ENCODE measurements around the gene GPR157.
A peak's percentile ranks its signal among the peaks of the same experiment; 100 is the strongest.

The GPR157 gene

DNA sequence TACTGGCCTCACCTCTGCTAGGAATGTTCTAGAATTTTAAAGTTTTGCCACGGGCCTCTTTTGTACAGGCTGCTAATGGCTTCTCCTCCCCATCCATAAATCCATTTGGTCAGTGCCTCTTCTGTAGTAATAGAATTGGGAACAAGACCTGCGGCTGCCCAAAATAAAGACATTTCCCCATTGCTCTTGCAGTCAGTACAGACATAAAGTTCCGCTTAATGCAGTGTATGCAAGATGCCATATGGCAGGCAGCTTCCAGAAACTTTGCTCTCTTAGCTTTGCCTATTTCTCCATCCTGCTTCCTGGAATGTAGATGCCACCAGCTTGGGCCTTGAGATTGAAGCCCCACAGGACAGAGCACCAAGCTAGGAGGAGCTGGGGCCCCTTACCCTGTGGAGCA, 55.8 kb downstream of the GPR157 start:
- H3K36me3 ChIP-seq (ENCODE audit: insufficient read depth, low read length), result no peaks in the 10 kb centered on the region
- H3K27ac ChIP-seq (ENCODE audit: low read depth, low read length), result no peak overlapping the region
- peaks cover 18% of the 10 kb centered on the region for H3K4me1 ChIP-seq (ENCODE audit: control insufficient read depth, insufficient read depth, low read length, unreplicated experiment)
- H3K79me2 ChIP-seq (ENCODE audit: control insufficient read depth, insufficient read depth, low read length, unreplicated experiment), result no peaks in the 10 kb centered on the region
- H3K4me3 ChIP-seq (ENCODE audit: low read depth, low read length), result no peak overlapping the region
- H2AFZ ChIP-seq (ENCODE audit: low read length, unreplicated experiment), result no peak overlapping the region
- H3K27me3 ChIP-seq (ENCODE audit: insufficient read depth, low read length), result no peaks in the 10 kb centered on the region

DNA sequence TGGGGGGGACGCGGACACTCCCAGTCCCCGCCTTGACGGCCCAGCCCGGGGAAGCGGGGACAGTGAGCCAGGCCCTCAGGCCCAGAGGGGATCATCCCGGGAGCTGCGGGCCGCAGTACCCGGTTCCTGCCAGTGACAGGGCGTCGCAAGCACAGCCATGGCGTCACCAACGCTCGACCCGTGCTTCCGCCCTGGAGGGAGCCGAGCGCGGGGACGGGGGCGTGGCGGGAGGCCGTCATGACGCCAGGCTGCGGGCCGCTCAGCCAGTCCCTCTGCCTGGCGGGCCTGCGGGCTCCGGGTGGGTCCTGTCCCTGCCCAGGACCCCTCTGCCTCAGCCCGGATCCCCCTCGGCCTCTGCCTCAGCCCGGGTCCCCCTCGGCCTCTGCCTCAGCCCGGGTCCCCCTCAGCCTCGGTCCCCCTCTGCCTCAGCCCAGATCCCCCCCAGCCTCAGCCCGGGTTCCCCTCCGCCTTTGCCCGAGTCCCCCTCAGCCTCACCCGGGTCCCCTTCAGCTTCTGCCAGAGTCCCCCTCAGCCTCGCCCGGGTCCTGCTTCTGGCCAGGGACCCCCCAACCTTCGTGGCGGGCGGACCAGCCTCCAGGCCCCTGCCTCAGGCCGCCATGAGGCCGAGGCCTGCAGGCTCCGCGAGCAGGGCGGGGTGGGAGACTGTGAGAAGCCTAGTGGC, 57.2 kb downstream of the GPR157 start:
- no peak overlapping the region for H2AFZ ChIP-seq (ENCODE audit: low read length, unreplicated experiment)
- H3K79me2 ChIP-seq (ENCODE audit: control insufficient read depth, insufficient read depth, low read length, unreplicated experiment), result no peaks in the 10 kb centered on the region
- no peaks in the 10 kb centered on the region for H3K27me3 ChIP-seq (ENCODE audit: insufficient read depth, low read length)
- H3K4me1 ChIP-seq (ENCODE audit: control insufficient read depth, insufficient read depth, low read length, unreplicated experiment), result peaks cover 18% of the 10 kb centered on the region
- H3K27ac ChIP-seq (ENCODE audit: low read depth, low read length), result no peak overlapping the region
- H3K4me3 ChIP-seq (ENCODE audit: low read depth, low read length), result no peak overlapping the region
- no peaks in the 10 kb centered on the region for H3K36me3 ChIP-seq (ENCODE audit: insufficient read depth, low read length)

DNA sequence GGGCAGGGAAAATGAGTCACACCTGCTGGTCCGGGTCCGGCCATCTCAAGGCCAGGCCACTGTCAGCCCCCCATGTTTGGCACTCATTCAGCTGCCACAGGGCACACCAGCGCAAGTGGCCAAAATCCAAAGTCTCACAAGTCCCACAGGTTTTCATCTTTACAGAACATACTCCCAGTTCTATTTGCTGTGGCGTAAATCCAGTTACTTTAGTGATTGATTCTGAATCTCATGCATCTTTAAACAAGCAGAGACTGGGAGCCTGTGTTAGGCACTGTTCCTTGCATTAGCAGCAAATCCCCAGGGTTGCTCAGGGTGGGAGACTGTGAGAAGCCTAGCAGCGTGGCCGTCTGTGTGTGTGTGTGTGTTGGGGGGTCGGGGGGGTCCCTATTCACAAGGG, 58.4 kb downstream of the GPR157 start:
- H3K4me1 ChIP-seq (ENCODE audit: control insufficient read depth, insufficient read depth, low read length, unreplicated experiment), result peaks cover 25% of the 10 kb centered on the region
- H3K36me3 ChIP-seq (ENCODE audit: insufficient read depth, low read length), result no peaks in the 10 kb centered on the region
- H3K4me3 ChIP-seq (ENCODE audit: low read depth, low read length), result no peak overlapping the region
- H3K79me2 ChIP-seq (ENCODE audit: control insufficient read depth, insufficient read depth, low read length, unreplicated experiment), result no peaks in the 10 kb centered on the region
- no peak overlapping the region for H2AFZ ChIP-seq (ENCODE audit: low read length, unreplicated experiment)
- no peaks in the 10 kb centered on the region for H3K27me3 ChIP-seq (ENCODE audit: insufficient read depth, low read length)
- H3K27ac ChIP-seq (ENCODE audit: low read depth, low read length), result no peak overlapping the region

DNA sequence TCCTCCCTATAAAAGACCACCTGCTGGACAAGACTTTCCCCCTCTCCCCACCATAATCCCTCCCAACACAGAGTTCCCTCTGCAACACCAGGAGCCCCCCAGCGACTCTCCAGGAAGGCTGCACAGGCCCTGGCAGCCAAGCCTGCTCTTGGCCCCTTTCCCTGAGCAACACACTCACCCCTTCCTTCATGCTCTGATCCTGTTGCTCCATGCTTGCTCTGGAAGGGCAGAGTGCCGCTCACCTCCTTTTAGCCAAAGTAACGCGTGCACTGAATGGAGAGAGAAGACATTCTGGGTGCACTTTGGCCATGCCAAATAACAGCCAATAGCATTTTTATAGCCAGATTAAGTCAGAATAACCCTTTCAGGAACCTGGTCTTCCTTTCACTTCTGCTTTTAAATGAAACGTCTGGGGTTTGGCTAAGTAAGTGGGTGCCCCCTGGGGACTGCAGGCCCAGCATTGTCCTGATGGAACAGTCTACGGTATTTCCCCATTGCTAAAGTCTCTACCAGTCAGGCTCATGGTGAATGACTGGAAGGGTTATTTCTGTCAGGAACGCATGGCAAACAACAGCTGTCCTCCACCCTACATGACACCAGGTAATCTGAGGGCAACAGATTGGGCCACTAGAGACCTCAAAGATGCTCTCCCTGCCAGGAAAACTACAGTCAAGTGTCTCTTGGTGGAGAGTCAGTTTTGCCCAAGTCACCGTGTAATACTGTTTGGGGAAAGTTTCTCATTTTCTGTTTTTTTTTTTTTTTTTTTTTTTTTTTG, 59.4 kb downstream of the GPR157 start, which contains the start of gene SLC2A5:
Gene SLC2A5 (minus strand): TSS at position 310 of the 775 bp plus-strand sequence. CDS start 99 bp downstream, at position 211.
- Histone ChIP-seq H3K79me2 (ENCODE audit: control insufficient read depth, insufficient read depth, low read length, unreplicated experiment) (no peaks in the 10 kb centered on the region), H2AFZ (ENCODE audit: low read length, unreplicated experiment) (peak within 1 kb of the TSS; percentile 31), H3K36me3 (ENCODE audit: insufficient read depth, low read length) (no peaks in the 10 kb centered on the region), H3K4me3 (ENCODE audit: low read depth, low read length) (peak within 1 kb of the TSS; percentile 14; the same call in 1 of the 2 replicates), H3K27ac (ENCODE audit: low read depth, low read length) (no peak within 1 kb of the TSS), H3K4me1 (ENCODE audit: control insufficient read depth, insufficient read depth, low read length, unreplicated experiment) (peaks cover 34% of the 10 kb centered on the region), H3K27me3 (ENCODE audit: insufficient read depth, low read length) (no peaks in the 10 kb centered on the region)

DNA sequence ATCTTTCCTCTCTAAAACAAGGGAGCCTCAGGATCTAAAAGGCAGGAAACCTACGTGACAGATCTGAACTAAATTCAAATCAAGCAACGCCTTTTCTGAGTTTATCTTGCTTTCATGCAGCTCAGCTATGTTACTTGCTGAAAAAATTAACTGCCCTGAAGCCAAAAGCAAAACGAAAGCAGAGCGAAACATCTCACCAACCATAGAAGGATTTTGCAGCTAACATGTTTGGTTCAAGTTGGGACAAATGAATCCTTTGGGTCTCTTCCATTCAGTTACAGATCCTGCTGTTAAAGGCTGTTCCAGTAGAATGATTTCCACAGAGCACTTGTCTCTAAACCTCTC, 59.9 kb downstream of the GPR157 start:
- Histone ChIP-seq H3K4me3 (ENCODE audit: low read depth, low read length) (0 out of 2 replicates have a peak overlapping the region, but pooled peaks have one; percentile 1), H3K4me1 (ENCODE audit: control insufficient read depth, insufficient read depth, low read length, unreplicated experiment) (peaks cover 39% of the 10 kb centered on the region), H3K27me3 (ENCODE audit: insufficient read depth, low read length) (no peaks in the 10 kb centered on the region), H3K79me2 (ENCODE audit: control insufficient read depth, insufficient read depth, low read length, unreplicated experiment) (no peaks in the 10 kb centered on the region), H2AFZ (ENCODE audit: low read length, unreplicated experiment) (peak overlapping the region; percentile 31), H3K36me3 (ENCODE audit: insufficient read depth, low read length) (no peaks in the 10 kb centered on the region), H3K27ac (ENCODE audit: low read depth, low read length) (no peak overlapping the region)

DNA sequence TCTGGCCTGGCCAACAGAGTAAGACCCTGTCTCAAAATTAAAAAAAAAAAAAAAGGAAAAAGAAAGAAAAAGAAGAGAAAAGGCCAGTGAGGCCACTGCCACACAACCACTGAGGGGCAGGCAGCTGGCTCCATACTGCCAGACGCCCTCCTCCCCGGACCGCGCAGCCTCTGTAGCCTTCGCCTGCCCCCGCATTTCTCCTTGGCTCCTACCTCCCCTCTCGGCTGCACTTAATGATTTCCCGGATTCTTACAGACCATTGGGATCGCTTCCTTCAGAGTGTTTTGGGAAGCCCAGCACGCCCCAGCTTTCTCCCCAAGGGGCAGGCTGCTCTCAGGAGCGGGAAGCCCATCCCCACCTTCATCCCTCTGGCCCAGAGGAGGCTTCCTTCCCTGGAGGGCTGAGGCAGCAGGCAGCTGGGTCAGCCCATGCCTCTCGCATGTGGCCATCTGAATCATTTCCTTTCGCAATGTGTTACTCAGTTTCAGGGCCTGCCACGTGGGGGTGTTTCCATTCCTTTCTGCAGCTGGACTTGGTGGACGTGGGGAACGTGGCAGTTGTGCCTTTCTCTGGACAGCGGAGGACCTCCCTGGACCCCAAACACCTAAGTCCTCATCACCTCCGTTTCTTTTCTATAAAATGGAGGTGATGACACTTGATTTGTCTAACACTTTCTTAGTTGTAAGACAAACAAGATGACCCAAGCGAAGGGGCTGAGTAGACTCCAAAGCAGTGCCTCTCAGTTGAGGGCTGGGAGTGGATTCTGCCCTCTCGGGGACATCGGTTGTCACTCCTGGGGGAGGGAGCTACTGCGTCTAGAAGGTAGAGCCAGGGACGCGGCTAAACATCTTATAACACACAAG, 61.7 kb downstream of the GPR157 start:
- no peaks in the 10 kb centered on the region for H3K79me2 ChIP-seq (ENCODE audit: control insufficient read depth, insufficient read depth, low read length, unreplicated experiment)
- H3K4me1 ChIP-seq (ENCODE audit: control insufficient read depth, insufficient read depth, low read length, unreplicated experiment), result peaks cover 39% of the 10 kb centered on the region
- no peaks in the 10 kb centered on the region for H3K36me3 ChIP-seq (ENCODE audit: insufficient read depth, low read length)
- H2AFZ ChIP-seq (ENCODE audit: low read length, unreplicated experiment), result peak overlapping the region; percentile 45
- peak overlapping the region; percentile 73 for H3K27ac ChIP-seq (ENCODE audit: low read depth, low read length)
- H3K27me3 ChIP-seq (ENCODE audit: insufficient read depth, low read length), result no peaks in the 10 kb centered on the region
- H3K4me3 ChIP-seq (ENCODE audit: low read depth, low read length), result 0 out of 2 replicates have a peak overlapping the region, but pooled peaks have one; percentile 34

DNA sequence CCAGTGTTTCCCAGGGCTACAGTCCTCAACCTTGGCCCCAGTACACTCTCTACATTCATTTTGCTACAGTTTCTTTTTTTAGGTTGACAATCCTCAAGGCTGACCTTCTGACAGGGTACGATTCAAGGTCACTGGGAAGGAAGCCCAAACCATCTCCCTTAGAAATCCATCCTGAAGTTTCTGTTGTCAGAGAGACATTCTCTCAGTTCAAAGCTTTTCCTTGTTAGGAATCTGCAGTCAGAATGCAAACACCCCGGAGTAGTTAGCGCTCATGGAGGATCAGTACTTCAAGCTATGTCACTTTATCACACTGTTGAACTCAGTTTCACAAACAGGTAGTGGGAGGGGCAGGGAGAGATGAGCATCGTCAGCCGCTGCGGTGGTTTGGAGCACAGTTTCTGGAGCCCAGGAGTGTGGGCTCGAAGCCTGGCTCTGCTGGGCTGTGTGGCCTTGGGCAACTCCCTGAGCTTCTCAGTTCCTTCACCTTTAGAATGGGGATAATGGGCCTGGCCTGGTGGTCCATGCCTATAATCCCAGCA, 63.6 kb downstream of the GPR157 start:
- Histone ChIP-seq H3K79me2 (ENCODE audit: control insufficient read depth, insufficient read depth, low read length, unreplicated experiment) (no peaks in the 10 kb centered on the region), H3K27me3 (ENCODE audit: insufficient read depth, low read length) (no peaks in the 10 kb centered on the region)

DNA sequence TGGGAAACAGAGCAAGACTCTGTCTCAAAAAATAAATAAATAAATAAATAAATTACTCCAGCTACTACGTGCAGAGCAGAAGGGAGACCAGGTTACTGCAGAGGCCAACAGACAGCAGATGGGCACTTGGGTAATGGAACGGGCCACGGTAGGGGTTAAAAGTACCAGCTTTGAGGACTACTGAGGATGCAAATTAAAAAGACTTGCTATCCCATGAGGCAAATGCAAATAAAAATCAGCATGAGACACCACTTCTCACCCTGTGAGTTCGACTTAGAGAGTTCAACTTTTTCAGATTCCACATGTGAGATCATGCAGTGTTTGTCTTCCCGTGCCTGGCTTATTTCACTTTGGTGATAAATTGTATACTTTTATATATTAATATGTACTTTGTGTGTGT, 66.1 kb downstream of the GPR157 start:
- no peaks in the 10 kb centered on the region for H3K27me3 ChIP-seq (ENCODE audit: insufficient read depth, low read length)
- H3K4me1 ChIP-seq (ENCODE audit: control insufficient read depth, insufficient read depth, low read length, unreplicated experiment), result peaks cover 36% of the 10 kb centered on the region

More for the DNA sequence above, 63.6 kb downstream of the GPR157 start:
- H3K27ac ChIP-seq (ENCODE audit: low read depth, low read length), result no peak overlapping the region
- no peaks in the 10 kb centered on the region for H3K36me3 ChIP-seq (ENCODE audit: insufficient read depth, low read length)
- peak overlapping the region; percentile 10 for H2AFZ ChIP-seq (ENCODE audit: low read length, unreplicated experiment)
- peaks cover 50% of the 10 kb centered on the region for H3K4me1 ChIP-seq (ENCODE audit: control insufficient read depth, insufficient read depth, low read length, unreplicated experiment)
- no peak overlapping the region for H3K4me3 ChIP-seq (ENCODE audit: low read depth, low read length)

DNA sequence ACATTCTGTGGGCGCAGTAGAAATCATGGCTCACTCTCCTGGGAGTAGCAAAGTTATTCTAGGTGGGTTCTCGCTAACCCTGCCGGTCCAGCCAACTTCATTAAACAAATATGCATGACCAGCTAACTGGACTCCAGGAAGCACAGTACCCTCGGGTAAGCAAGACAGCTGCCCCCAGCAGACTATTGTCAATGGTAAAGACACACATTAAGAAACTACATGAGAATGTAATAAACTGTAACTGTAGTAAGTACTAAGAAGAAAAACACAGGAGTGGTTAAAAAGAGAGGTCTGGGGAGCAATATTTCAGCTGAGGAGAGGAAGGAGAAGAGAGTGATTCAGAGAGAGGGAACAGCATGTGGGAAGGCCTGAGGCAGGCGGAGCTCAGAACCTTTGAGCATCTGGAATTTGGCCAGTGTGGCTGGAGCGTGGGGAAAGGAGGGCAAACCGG, 66.9 kb downstream of the GPR157 start:
- no peaks in the 10 kb centered on the region for H3K36me3 ChIP-seq (ENCODE audit: insufficient read depth, low read length)

More for the DNA sequence above, 66.1 kb downstream of the GPR157 start:
- no peaks in the 10 kb centered on the region for H3K79me2 ChIP-seq (ENCODE audit: control insufficient read depth, insufficient read depth, low read length, unreplicated experiment)
- no peak overlapping the region for H2AFZ ChIP-seq (ENCODE audit: low read length, unreplicated experiment)
- H3K36me3 ChIP-seq (ENCODE audit: insufficient read depth, low read length), result no peaks in the 10 kb centered on the region
- no peak overlapping the region for H3K4me3 ChIP-seq (ENCODE audit: low read depth, low read length)
- H3K27ac ChIP-seq (ENCODE audit: low read depth, low read length), result no peak overlapping the region

More for the DNA sequence above, 66.9 kb downstream of the GPR157 start:
- H3K79me2 ChIP-seq (ENCODE audit: control insufficient read depth, insufficient read depth, low read length, unreplicated experiment), result no peaks in the 10 kb centered on the region
- no peaks in the 10 kb centered on the region for H3K27me3 ChIP-seq (ENCODE audit: insufficient read depth, low read length)
- H3K27ac ChIP-seq (ENCODE audit: low read depth, low read length), result peak overlapping the region; percentile 19; the same call in 1 of the 2 replicates
- peak overlapping the region; percentile 39 for H2AFZ ChIP-seq (ENCODE audit: low read length, unreplicated experiment)
- H3K4me3 ChIP-seq (ENCODE audit: low read depth, low read length), result no peak overlapping the region
- peaks cover 35% of the 10 kb centered on the region for H3K4me1 ChIP-seq (ENCODE audit: control insufficient read depth, insufficient read depth, low read length, unreplicated experiment)

Data from ACC112 (cell line).